K562 (cell line): ENCODE measurements around the gene S100A8. TPM values are rescaled to one million over a fixed set of nuclear protein-coding genes. Genes with fewer than 3 reads are reported as not detected.

ENCODE experiments used
- ATAC-seq: fragments of 200-7000 bp; cut with Tn5 transposase; 3 replicates; pipeline ENCODE4 v1.9.1; 2020; ENCODE audit warnings: moderate library complexity
- BruUV-seq: library from RNA; stranded (reverse); fragments of 400-500 nt; replicated peaks from 2 replicates; lab custom pipeline; 2021; lab: Mats Ljungman, UMichigan
- CTCF ChIA-PET: fragments of 300-600 bp; formaldehyde crosslinking; extraction: SDS; loops from one replicate; lab custom pipeline; 2021; ENCODE audit warnings: low intra/inter-chr PET ratio; lab: Yijun Ruan, JAX
- POLR2A ChIA-PET: fragments of 300-600, 350-650 bp; sonication (Branson Sonifier 250); formaldehyde crosslinking; extraction: SDS; loops from one replicate; lab custom pipeline; 2021; ENCODE audit warnings: antibody characterized with exemption, inconsistent platforms; lab: Yijun Ruan, JAX
- DNase-seq, 4 experiments: peaks; one replicate each; pipeline versions ENCODE4 v3.0.0 to v3.0.0-alpha.2; 2011 to 2018; ENCODE audit warnings: low spot score in 3 of 4, mixed read lengths in 3 of 4; ENCODE audit errors: extremely low read depth in 1 of 4
- FAIRE-seq: peaks from 2 replicates; lab custom pipeline; 2011; peaks lifted over from hg19 to GRCh38; lab: Jason Lieb, UNC
- H2AFZ ChIP-seq: 2 replicates; pipeline ENCODE4 v1.6.0; 2011; ENCODE audit warnings: low read depth, low read length, control low read depth, inconsistent platforms
- H3K27ac ChIP-seq: fragments of 200-600 bp; 3 replicates; pipeline ENCODE4 v1.8.0; 2011; ENCODE audit warnings: low read depth, mild to moderate bottlenecking, control low read depth, inconsistent platforms, low read length, moderate library complexity, mixed read lengths; ENCODE audit errors: extremely low read depth
- H3K27me3 ChIP-seq, 2 experiments: fragments of 300-600 bp in 1 of 2; 2 replicates in 1 of 2; 3 replicates in 1 of 2; pipeline versions ENCODE4 v1.6.0 to v1.8.0; 2011; ENCODE audit warnings: inconsistent platforms in 2 of 2, low read length in 2 of 2, mild to moderate bottlenecking in 1 of 2, mixed read lengths in 1 of 2, moderate library complexity in 1 of 2; ENCODE audit not compliant: control insufficient read depth in 2 of 2, insufficient read depth in 2 of 2
- H3K36me3 ChIP-seq: fragments of 300-600 bp; 3 replicates; pipeline ENCODE4 v1.8.0; 2011; ENCODE audit warnings: mild to moderate bottlenecking, low read length, inconsistent platforms; ENCODE audit not compliant: control insufficient read depth, insufficient read depth
- H3K4me1 ChIP-seq, 2 experiments: fragments of 200-600 bp in 1 of 2; replicated peaks in 1 of 2; 2 replicates in 1 of 2; 3 replicates in 1 of 2; pipeline versions ENCODE4 v1.5.1 to v1.8.0; 2011; ENCODE audit warnings: inconsistent platforms in 2 of 2, low read length in 2 of 2, mild to moderate bottlenecking in 1 of 2, mixed read lengths in 1 of 2, moderate library complexity in 1 of 2; ENCODE audit not compliant: control insufficient read depth in 2 of 2, insufficient read depth in 2 of 2
- H3K4me2 ChIP-seq: 2 replicates; pipeline ENCODE4 v1.6.1; 2011; ENCODE audit warnings: low read length, control low read depth, inconsistent platforms, mixed read lengths; ENCODE audit not compliant: insufficient read depth
- H3K4me3 ChIP-seq: fragments of 200-600 bp; sonication (generic), shearing (Covaris generic); 2 replicates; pipeline ENCODE4 v1.5.1; 2016; ENCODE audit warnings: control low read depth, inconsistent platforms
- H3K79me2 ChIP-seq: fragments of 200-600 bp; 3 replicates; pipeline ENCODE4 v1.8.0; 2011; ENCODE audit warnings: low read length, inconsistent platforms; ENCODE audit not compliant: control insufficient read depth, insufficient read depth
- H3K9ac ChIP-seq, 2 experiments: 2 replicates each; pipeline versions ENCODE4 v1.6.0 to v1.6.1; 2011; ENCODE audit warnings: low read depth in 2 of 2, low read length in 2 of 2, control low read depth in 1 of 2, inconsistent platforms in 1 of 2, mild to moderate bottlenecking in 1 of 2, mixed read lengths in 1 of 2; ENCODE audit not compliant: insufficient read depth in 1 of 2
- H3K9me1 ChIP-seq: one replicate; pipeline ENCODE4 v1.6.0; 2011; ENCODE audit warnings: inconsistent platforms, mild to moderate bottlenecking, low read length, moderate library complexity; ENCODE audit not compliant: control insufficient read depth, insufficient read depth
- H3K9me3 ChIP-seq: replicated peaks from 2 replicates; pipeline ENCODE4 v1.5.1; 2011; ENCODE audit warnings: low read depth, low read length, inconsistent platforms; ENCODE audit not compliant: control insufficient read depth, insufficient read depth
- H4K20me1 ChIP-seq: replicated peaks from 2 replicates; pipeline ENCODE4 v1.6.1; 2011; ENCODE audit warnings: low read length, inconsistent platforms, mixed read lengths; ENCODE audit not compliant: control insufficient read depth, insufficient read depth
- WGBS: fragments of 100-300 bp; shearing (Covaris generic); methylation state at CpG from one replicate; pipeline ENCODE4 v1.1.6; 2016; ENCODE audit warnings: low coverage, mixed read lengths; ENCODE audit not compliant: insufficient coverage; ENCODE audit errors: missing lambda C conversion rate; 5-methylcytosine and 5-hydroxymethylcytosine counted together
- in situ Hi-C: fragments of 300-500 bp; cut with MboI; formaldehyde crosslinking; loops from 4 replicates; pipeline ENCODE4 v1.15.0; 2018; ENCODE audit warnings: inconsistent platforms, mixed read lengths
- intact Hi-C: fragments of 100-400 bp; cut with micrococcal nuclease; formaldehyde crosslinking; loops from 2 replicates; pipeline ENCODE4 v1.14.2; 2022
- polyA plus RNA-seq, 8 experiments: library from polyadenylated mRNA; depleted of rRNA in 4 of 8; stranded (reverse) in 5 of 8; unstranded in 3 of 8; fragments of >200 nt; fragmentation: Nextera tagmentation in 2 of 8; fragmentation: Illumina TruSeq in 1 of 8; extraction: Ambion mirVana in 2 of 8; extraction: Trizol in 1 of 8; gene quantifications; 2 replicates each; pipeline versions ENCODE4 v1.2.1 to v1.2.3, GENCODE V29; 2011 to 2014; ENCODE audit warnings: inconsistent platforms in 1 of 8, missing spikeins in 1 of 8
- total RNA-seq, 7 experiments: library from RNA; depleted of rRNA in 6 of 7; stranded (reverse); fragments of >200 nt in 6 of 7; fragmentation: Illumina TruSeq in 2 of 7; extraction: Trizol in 2 of 7; gene quantifications; 2 replicates each; pipeline versions ENCODE4 v1.2.1 to v1.2.3, GENCODE V29; 2011 to 2021; ENCODE audit warnings: low replicate concordance in 1 of 7
- TF ChIP-seq, protein P1 (sequence below): sonication (generic); formaldehyde crosslinking; IDR thresholded peaks from 2 replicates; pipeline ENCODE4 v1.9.0; 2022; ENCODE audit warnings: mild to moderate bottlenecking, missing genetic modification reagents
- TF ChIP-seq, protein P2 (sequence below), 2 experiments: fragments of 450-650 bp; IDR thresholded peaks; 2 replicates each; pipeline ENCODE4 v1.6.1; 2016; ENCODE audit warnings: mild to moderate bottlenecking in 2 of 2, borderline replicate concordance in 1 of 2, low read depth in 1 of 2, moderate library complexity in 1 of 2

The S100A8 gene
- total and polyA plus RNA-seq, 9 of the 15 experiments (the other 6 are each of a cell fraction or from before 2014, with no cell fraction given) = 0.15 to 0.60 TPM; not detected in 7

DNA sequence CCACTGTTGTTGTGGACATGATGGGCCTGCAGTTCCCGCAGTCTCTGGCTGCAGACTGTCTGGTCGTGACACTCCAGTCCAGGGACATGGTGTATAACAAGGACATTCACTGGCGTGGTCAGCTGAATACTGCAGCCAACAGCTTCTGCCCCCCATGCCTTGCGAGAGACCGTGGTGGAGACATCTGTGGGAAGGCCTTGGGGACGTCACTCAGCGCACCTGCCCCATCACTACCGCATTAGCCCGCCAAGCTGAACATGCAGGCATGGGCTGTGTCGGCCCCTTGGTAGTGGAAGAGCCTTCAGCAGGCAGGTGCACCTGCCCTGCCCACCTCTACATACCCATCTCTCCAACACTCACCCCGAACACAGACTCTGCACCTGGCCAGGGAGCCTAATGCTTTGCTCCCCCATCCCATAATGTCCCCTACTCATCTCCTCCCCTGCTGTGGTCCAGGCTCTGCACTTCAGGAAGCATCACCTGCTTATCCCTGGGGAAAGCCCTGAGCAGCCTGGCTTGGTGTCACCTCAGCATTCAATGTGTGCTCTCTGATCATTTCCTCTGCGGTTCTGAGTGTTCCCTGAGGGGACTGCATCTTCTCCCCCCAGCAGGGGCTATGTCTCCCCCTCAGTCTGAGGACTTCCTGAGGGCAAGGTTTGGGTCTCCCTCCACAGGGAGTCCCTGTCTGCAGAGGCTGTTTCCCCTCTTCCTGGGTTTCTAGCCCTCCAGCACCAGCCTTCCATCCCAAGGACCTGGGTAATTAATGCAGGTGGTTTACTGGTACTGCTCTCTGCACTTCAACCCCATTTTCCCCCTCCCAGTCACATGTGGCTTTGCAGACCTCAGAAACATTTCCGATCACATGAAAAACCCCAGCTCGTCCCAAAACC, 45.4 kb downstream of the S100A8 start:
- Histone ChIP-seq H3K36me3 (no peaks in the 10 kb centered on the region), H3K27me3 (peaks cover 3 to 15% of the 10 kb centered on the region in 2 experiments; a peak in 3 of 5 replicates), H3K9ac (0 out of 4 replicates have a peak overlapping the region, but pooled peaks of 1 of the 2 experiments have one; percentile 36), H3K4me2 (no peak overlapping the region; the same call in 1 of the 2 replicates), H3K4me1 (peaks cover 33 to 39% of the 10 kb centered on the region in 2 experiments), H3K4me3 (no peak overlapping the region), H3K79me2 (no peaks in the 10 kb centered on the region), H3K9me3 (no peaks in the 10 kb centered on the region), H3K27ac (no peak overlapping the region), H2AFZ (no peak overlapping the region), H4K20me1 (peaks cover 18% of the 10 kb centered on the region), H3K9me1 (no peaks in the 10 kb centered on the region)
- DNase-seq (no peak), ATAC-seq (no peak), FAIRE-seq (no peak)
- intact Hi-C loops = no loop called here
- 76% methylated on average over 10 of the region's 14 CpGs for WGBS
- in situ Hi-C loops = no loop called here
- ChIA-PET POLR2A (interaction anchor here (0.6 kb wide), 1 partner anchor 304 kb away, joined by 3 read pairs; no protein-coding TSS in a partner anchor), CTCF (no interaction called here)
- no TSS peak for BruUV-seq
- TF ChIP-seq, protein P1, sequence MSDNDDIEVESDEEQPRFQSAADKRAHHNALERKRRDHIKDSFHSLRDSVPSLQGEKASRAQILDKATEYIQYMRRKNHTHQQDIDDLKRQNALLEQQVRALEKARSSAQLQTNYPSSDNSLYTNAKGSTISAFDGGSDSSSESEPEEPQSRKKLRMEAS (CRISPR knock-in tag) = peak; percentile 27; the same call in 1 of the 2 replicates
- TF ChIP-seq, protein P2, sequence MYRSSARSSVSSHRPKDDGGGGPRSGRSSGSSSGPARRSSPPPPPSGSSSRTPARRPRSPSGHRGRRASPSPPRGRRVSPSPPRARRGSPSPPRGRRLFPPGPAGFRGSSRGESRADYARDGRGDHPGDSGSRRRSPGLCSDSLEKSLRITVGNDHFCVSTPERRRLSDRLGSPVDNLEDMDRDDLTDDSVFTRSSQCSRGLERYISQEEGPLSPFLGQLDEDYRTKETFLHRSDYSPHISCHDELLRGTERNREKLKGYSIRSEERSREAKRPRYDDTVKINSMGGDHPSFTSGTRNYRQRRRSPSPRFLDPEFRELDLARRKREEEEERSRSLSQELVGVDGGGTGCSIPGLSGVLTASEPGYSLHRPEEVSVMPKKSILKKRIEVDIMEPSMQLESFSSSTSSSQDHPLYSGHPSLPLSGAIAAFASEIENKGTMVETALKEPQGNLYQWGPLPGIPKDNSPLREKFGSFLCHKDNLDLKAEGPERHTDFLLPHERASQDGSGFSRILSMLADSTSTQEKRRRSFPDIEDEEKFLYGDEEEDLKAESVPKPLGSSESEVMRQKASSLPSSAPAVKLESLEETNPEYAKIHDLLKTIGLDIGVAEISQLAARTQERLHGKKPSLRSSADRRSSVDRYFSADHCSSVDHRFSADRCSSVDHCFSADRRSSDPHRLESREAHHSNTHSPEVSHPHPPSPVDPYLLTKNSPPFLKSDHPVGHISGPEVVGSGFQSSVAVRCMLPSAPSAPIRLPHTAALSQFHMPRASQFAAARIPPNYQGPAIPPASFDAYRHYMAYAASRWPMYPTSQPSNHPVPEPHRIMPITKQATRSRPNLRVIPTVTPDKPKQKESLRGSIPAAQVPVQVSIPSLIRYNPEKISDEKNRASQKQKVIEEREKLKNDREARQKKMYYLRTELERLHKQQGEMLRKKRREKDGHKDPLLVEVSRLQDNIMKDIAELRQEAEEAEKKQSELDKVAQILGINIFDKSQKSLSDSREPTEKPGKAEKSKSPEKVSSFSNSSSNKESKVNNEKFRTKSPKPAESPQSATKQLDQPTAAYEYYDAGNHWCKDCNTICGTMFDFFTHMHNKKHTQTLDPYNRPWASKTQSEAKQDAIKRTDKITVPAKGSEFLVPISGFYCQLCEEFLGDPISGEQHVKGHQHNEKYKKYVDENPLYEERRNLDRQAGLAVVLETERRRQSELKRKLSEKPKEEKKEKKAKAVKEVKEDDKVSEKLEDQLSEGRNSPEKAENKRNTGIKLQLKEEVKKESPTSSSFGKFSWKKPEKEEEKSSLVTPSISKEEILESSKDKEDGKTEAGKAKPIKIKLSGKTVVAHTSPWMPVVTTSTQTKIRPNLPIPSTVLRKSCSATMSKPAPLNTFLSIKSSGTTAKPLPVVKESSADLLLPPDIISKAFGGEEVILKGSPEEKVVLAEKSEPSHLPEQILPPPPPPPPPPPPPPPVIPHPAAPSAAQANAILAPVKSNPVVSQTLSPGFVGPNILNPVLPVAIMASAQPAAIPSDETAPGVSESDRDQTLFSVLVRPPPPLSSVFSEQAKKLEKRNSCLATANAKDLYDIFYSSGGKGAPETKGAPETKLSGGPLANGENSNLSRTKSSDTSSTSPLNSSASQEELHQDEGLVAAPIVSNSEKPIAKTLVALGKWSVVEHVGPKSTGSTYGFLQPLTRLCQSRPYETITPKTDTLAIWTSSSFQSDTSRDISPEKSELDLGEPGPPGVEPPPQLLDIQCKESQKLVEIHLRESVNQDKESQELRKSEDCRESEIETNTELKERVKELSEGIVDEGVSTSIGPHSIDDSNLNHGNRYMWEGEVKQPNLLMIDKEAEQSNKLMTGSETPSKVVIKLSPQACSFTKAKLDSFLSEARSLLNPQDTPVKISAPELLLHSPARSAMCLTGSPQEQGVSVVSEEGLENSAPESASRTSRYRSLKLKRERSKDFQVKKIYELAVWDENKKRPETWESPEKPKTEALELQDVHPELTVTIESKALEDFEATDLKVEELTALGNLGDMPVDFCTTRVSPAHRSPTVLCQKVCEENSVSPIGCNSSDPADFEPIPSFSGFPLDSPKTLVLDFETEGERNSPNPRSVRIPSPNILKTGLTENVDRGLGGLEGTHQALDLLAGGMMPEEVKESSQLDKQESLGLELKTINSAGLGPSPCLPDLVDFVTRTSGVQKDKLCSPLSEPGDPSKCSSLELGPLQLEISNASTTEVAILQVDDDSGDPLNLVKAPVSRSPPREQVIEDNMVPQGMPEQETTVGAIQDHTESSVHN (IDR thresholded peaks at IDR 0.05; ENCODE audit: borderline replicate concordance in 1 of 2, low read depth in 1 of 2) = no peak
